Adrenal gland (tissue), 5 donors: ENCODE measurements around the gene FN3K.

Source experiments
- POLR2A ChIP-seq, 2 donors: fragments of 450-650 bp; IDR thresholded peaks; one replicate each; pipeline ENCODE4 v1.6.1; 2017; ENCODE audit warnings: antibody characterized with exemption in 2 of 2, mild to moderate bottlenecking in 2 of 2, moderate library complexity in 1 of 2
- TF ChIP-seq, protein P1 (sequence below), 6 experiments: fragments of 450-650 bp in 4 of 6; fragments of 200-600 bp in 2 of 6; sonication (generic) in 1 of 6; IDR thresholded peaks; 1 replicate in 5 of 6; 2 replicates in 1 of 6; pipeline versions ENCODE4 v1.5.1 to v1.8.0; 2016 to 2021; ENCODE audit warnings: antibody characterized with exemption in 6 of 6, mild to moderate bottlenecking in 2 of 6, moderate library complexity in 1 of 6
- donor health status: DM: no; HTN: no; CAD: no.

- no peak for TF ChIP-seq POLR2A (IDR thresholded peaks at IDR 0.05)
- TF ChIP-seq, protein P1, sequence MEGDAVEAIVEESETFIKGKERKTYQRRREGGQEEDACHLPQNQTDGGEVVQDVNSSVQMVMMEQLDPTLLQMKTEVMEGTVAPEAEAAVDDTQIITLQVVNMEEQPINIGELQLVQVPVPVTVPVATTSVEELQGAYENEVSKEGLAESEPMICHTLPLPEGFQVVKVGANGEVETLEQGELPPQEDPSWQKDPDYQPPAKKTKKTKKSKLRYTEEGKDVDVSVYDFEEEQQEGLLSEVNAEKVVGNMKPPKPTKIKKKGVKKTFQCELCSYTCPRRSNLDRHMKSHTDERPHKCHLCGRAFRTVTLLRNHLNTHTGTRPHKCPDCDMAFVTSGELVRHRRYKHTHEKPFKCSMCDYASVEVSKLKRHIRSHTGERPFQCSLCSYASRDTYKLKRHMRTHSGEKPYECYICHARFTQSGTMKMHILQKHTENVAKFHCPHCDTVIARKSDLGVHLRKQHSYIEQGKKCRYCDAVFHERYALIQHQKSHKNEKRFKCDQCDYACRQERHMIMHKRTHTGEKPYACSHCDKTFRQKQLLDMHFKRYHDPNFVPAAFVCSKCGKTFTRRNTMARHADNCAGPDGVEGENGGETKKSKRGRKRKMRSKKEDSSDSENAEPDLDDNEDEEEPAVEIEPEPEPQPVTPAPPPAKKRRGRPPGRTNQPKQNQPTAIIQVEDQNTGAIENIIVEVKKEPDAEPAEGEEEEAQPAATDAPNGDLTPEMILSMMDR (IDR thresholded peaks at IDR 0.05) = no peak
Measured at GRCh38 chr17:82769041-82769440, 33.6 kb downstream of the FN3K start.
